DOHH2 (cell line): ENCODE data around the gene KCNG2.

Source experiments
- H3F3A ChIP-seq: fragments of 200-600 bp; sonication (generic), shearing (Covaris generic); 2 replicates; pipeline ENCODE4 v1.6.0; 2016; ENCODE audit warnings: antibody characterized with exemption, mild to moderate bottlenecking; ENCODE audit not compliant: control insufficient read depth, insufficient read depth
- H3K27ac ChIP-seq: fragments of 200-600 bp; sonication (generic); 2 replicates; pipeline ENCODE4 v1.5.1; 2014; ENCODE audit warnings: low read depth, mild to moderate bottlenecking, low read length, moderate library complexity
- H3K27me3 ChIP-seq: fragments of 200-600 bp; sonication (generic); 2 replicates; pipeline ENCODE4 v1.6.1; 2014; ENCODE audit warnings: mild to moderate bottlenecking, low read length, mixed read lengths; ENCODE audit not compliant: control insufficient read depth
- H3K36me3 ChIP-seq: fragments of 200-600 bp; sonication (generic); 2 replicates; pipeline ENCODE4 v1.6.1; 2014; ENCODE audit warnings: mild to moderate bottlenecking, low read length, moderate library complexity, mixed read lengths; ENCODE audit not compliant: control insufficient read depth
- H3K4me1 ChIP-seq: fragments of 200-600 bp; sonication (generic); 2 replicates; pipeline ENCODE4 v1.6.1; 2014; ENCODE audit warnings: mild to moderate bottlenecking, low read length, mixed read lengths; ENCODE audit not compliant: control insufficient read depth
- H3K4me2 ChIP-seq: fragments of 200-600 bp; sonication (generic); 2 replicates; pipeline ENCODE4 v1.6.0; 2014; ENCODE audit warnings: mild to moderate bottlenecking, low read length, moderate library complexity
- H3K4me3 ChIP-seq: fragments of 200-600 bp; sonication (generic); 2 replicates; pipeline ENCODE4 v1.5.1; 2014; ENCODE audit warnings: mild to moderate bottlenecking, low read length, mixed read lengths
- H3K79me2 ChIP-seq: fragments of 200-600 bp; sonication (generic); 2 replicates; pipeline ENCODE4 v1.6.1; 2014; ENCODE audit warnings: mild to moderate bottlenecking, low read length, mixed read lengths; ENCODE audit not compliant: control insufficient read depth
- H3K9me2 ChIP-seq: fragments of 200-600 bp; sonication (generic); replicated peaks from 2 replicates; pipeline ENCODE4 v1.6.1; 2014; ENCODE audit warnings: mild to moderate bottlenecking, low read length, mixed read lengths; ENCODE audit not compliant: control insufficient read depth
- H3K9me3 ChIP-seq: fragments of 200-600 bp; sonication (generic); 2 replicates; pipeline ENCODE4 v1.6.1; 2014; ENCODE audit warnings: antibody characterized with exemption, low read length, mixed read lengths; ENCODE audit not compliant: control insufficient read depth, insufficient read depth
- H4K20me1 ChIP-seq: fragments of 200-600 bp; sonication (generic); 2 replicates; pipeline ENCODE4 v1.6.0; 2014; ENCODE audit warnings: low read depth, mild to moderate bottlenecking, antibody characterized with exemption, low read length, moderate library complexity; ENCODE audit not compliant: control insufficient read depth, insufficient read depth
- CTCF ChIP-seq: fragments of 200-600 bp; sonication (generic); IDR thresholded peaks from one replicate; pipeline ENCODE4 v1.5.1; 2014; ENCODE audit warnings: antibody characterized with exemption, mild to moderate bottlenecking, low read depth, low read length; ENCODE audit not compliant: poor library complexity, severe bottlenecking
- EZH2phosphoT487 ChIP-seq: fragments of 200-600 bp; sonication (generic); IDR thresholded peaks from 2 replicates; pipeline ENCODE4 v1.6.1; 2017; ENCODE audit warnings: borderline replicate concordance, mild to moderate bottlenecking, antibody characterized with exemption, low read length, moderate library complexity, mixed read lengths

KCNG2 gene

GRCh38 chr18:79797518-79798345 lies at the start of gene KCNG2:
Gene KCNG2, plus strand, starts transcription at chr18:79797938. Its CDS starts 65,730 bp downstream, at chr18:79863668.
- Histone ChIP-seq H3K79me2 (no peaks in the 10 kb centered on the region), H3K9me3 (no peaks in the 10 kb centered on the region), H3K4me3 (peak within 1 kb of the TSS; percentile 10; the same call in 1 of the 2 replicates), H3F3A (no peaks in the 10 kb centered on the region), H3K36me3 (no peaks in the 10 kb centered on the region), H3K27ac (no peak within 1 kb of the TSS), H3K4me2 (peak within 1 kb of the TSS; percentile 31; the same call in 1 of the 2 replicates), H4K20me1 (no peaks in the 10 kb centered on the region), H3K9me2 (no peaks in the 10 kb centered on the region), H3K27me3 (peaks cover 4% of the 10 kb centered on the region; the same call in 1 of the 2 replicates), H3K4me1 (peaks cover 13% of the 10 kb centered on the region)
- TF ChIP-seq EZH2phosphoT487 (no peak), CTCF (peak; percentile 45)

- Histone ChIP-seq H3K27ac (no peak overlapping the region), H3K79me2 (no peaks in the 10 kb centered on the region), H3K9me3 (no peaks in the 10 kb centered on the region), H4K20me1 (no peaks in the 10 kb centered on the region), H3K9me2 (no peaks in the 10 kb centered on the region), H3K4me3 (no peak overlapping the region), H3K4me2 (no peak overlapping the region), H3K4me1 (no peaks in the 10 kb centered on the region), H3F3A (no peaks in the 10 kb centered on the region), H3K36me3 (peaks cover 10% of the 10 kb centered on the region; the same call in 1 of the 2 replicates), H3K27me3 (no peaks in the 10 kb centered on the region)
- TF ChIP-seq EZH2phosphoT487 (no peak), CTCF (no peak)
Measured at GRCh38 chr18:79748321-79749180, 49.2 kb upstream of the KCNG2 start.

GRCh38 chr18:79749251-79750191 lies 48.2 kb upstream of the KCNG2 start:
- Histone ChIP-seq H3K4me2 (no peak overlapping the region), H3K27ac (no peak overlapping the region), H3F3A (no peaks in the 10 kb centered on the region), H3K9me2 (no peaks in the 10 kb centered on the region), H4K20me1 (no peaks in the 10 kb centered on the region), H3K4me3 (no peak overlapping the region), H3K4me1 (no peaks in the 10 kb centered on the region), H3K27me3 (no peaks in the 10 kb centered on the region), H3K36me3 (peaks cover 16% of the 10 kb centered on the region; the same call in 1 of the 2 replicates), H3K79me2 (no peaks in the 10 kb centered on the region), H3K9me3 (no peaks in the 10 kb centered on the region)
- TF ChIP-seq CTCF (no peak), EZH2phosphoT487 (no peak)
